HT-29 (cell line): ENCODE results near the gene DAD1. TPM values are rescaled to one million over a fixed set of nuclear protein-coding genes. Genes with fewer than 3 reads are reported as not detected.
"Not testable (repeated sequence)": the region's sequence is repeated elsewhere in the genome, so short reads cannot be mapped to it uniquely, and the experiment has no call there.

Experiments
- DNase-seq: peaks from one replicate; pipeline ENCODE4 v3.0.0-alpha.2; 2015; ENCODE audit warnings: low spot score
- total RNA-seq: library from RNA; depleted of rRNA; stranded (reverse); fragments of >200 nt; shearing (Covaris generic); gene quantifications from 2 replicates; pipeline ENCODE4 v1.2.3, GENCODE V29; 2014

Gene DAD1
- total RNA-seq, 1 experiment from 2014 or later: 111 TPM

GRCh38 chr14:22598896-22599244 lies 9.8 kb upstream of the DAD1 start:
- peak; percentile 70 for DNase-seq

GRCh38 chr14:22598099-22598895 lies 9.3 kb upstream of the DAD1 start, which contains the start of gene ABHD4:
ABHD4 (plus strand) TSS chr14:22598300; CDS start chr14:22598307, 7 bp downstream.
- DNase-seq: peak; percentile 57

DNA sequence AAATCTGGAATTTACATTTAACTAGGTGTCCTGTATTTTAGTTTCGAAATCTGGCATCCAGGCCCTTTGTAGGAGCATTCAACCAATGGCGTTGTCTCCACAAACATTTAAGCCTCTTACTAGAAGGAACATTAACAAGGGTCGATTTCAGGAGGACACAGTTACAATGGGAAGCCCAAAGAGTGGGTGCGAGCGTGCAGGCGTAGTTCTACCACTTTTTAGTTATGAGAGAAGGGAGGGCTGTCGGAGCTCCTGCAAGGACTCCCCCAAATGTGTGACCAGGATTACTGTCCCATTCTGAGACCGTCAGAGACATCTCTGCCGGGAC lies 8.7 kb upstream of the DAD1 start:
- no peak for DNase-seq

- no peak for DNase-seq
These were observed 8.2 kb upstream of the DAD1 start for GRCh38 chr14:22597265-22597664.

GRCh38 chr14:22596354-22596879 lies 7.4 kb upstream of the DAD1 start:
- DNase-seq: no peak

GRCh38 chr14:22594156-22594716 lies 5.2 kb upstream of the DAD1 start:
- no peak for DNase-seq

- no peak for DNase-seq
These were observed 4.6 kb upstream of the DAD1 start for GRCh38 chr14:22593601-22594000.

- DNase-seq: no peak
These were observed 4.2 kb upstream of the DAD1 start for GRCh38 chr14:22593189-22593588.

DNA sequence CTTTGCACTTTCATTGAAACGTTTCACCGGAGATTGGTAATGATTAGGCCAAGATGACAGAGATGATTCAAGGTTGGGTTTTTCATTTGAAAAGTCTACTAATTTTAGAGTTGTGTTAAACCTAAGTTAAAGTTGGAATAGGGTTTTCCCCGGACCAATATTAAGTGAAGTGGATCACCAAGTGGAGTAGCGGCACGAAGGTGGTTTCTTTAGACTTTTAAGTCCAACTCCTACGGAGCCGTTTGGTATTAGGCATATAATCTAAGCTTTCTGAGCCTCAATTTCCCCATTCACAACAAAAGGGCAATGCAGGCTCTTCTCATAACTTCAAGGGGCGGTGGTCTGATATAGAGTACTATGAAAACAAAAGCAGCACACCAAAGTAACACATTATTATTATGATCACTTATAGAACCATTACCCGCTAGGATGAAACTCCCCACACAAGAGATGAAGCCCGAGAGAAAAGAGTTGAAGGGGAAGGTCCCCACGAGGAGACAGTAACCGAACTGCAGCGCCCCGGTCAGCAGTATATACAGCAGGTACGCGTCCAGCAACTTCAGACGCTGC lies 413 bp downstream of the DAD1 start:
- DNase-seq: no peak

- not testable (repeated sequence) for DNase-seq
These were observed 1.2 kb downstream of the DAD1 start for GRCh38 chr14:22587677-22588422.

DNA sequence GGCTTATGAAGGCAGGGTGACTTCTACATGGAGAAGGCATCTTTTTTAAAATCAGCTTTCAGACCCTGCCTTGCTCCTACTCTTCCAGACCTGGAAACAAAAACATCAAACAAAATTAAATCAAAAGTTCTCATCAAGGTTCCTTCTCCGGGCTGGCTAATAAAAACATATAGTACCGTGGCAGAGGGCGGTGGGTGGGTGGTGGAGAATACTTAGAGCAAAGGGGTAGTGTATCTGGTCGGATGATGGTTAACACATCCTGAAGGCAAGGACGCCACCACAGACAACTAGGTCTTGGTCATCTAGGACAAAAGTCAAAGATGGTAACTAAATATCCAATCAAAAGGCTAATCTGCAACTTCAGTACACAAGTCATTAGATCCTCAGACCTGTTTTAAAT lies 1.8 kb downstream of the DAD1 start:
- no peak for DNase-seq

- DNase-seq: no peak
These were observed 5.0 kb downstream of the DAD1 start for GRCh38 chr14:22583994-22584393.

DNA sequence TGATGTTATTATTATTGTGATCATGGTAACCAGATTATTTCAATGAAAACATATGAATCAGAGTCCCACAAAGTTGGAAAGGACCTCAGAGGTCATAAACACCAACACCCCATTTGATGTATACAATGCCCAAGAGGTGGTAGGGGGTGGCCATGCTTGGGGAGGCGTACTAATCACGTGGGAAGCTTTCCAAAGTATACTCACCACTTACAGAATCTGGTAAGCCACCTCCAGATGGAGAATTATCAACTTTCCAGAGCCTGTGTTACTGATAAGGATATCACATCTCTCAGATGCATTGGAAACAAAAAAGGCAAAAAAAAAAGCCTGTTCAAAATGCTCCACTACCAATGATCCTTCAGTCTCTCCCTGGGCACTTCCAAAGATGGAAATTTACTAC lies 8.4 kb downstream of the DAD1 start:
- no peak for DNase-seq

DNA sequence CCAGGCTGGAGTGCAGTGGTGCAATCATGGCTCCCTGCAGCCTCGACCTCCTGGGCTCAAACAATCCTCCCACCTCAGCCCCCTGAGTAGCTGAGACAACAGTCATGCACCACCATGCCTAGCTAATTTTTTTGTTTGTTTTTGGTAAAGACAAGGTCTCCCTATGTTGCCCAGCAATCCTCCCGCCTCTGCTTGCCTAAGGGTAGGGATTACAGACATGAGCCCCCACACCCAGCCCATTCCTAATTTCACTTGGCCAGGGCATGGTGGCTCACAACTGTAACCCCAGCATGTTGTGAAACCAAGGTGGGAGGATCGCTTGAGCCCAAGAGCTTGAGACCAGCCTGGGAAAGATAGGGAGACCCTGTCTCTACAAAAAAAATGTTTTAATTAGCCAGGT lies 9.1 kb downstream of the DAD1 start:
- no peak for DNase-seq

DNA sequence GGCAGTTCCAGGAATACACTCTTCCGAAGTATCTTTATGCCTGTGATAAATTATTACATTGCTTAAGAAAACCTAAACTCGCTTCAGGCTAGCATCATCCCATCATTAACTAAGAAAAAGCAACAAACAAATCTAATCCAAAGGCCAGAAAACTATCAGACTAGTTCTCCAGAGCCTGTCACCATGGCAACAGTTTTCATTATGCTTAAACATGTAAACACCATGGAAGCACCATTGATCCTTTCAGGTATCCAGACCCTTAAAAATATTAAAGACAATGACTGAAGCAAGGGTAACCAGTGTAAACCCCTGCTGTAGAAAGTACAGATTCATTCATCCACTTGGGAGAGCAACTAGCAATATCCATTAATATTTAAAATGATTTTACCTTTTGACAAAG lies 9.8 kb downstream of the DAD1 start:
- no peak for DNase-seq

DNA sequence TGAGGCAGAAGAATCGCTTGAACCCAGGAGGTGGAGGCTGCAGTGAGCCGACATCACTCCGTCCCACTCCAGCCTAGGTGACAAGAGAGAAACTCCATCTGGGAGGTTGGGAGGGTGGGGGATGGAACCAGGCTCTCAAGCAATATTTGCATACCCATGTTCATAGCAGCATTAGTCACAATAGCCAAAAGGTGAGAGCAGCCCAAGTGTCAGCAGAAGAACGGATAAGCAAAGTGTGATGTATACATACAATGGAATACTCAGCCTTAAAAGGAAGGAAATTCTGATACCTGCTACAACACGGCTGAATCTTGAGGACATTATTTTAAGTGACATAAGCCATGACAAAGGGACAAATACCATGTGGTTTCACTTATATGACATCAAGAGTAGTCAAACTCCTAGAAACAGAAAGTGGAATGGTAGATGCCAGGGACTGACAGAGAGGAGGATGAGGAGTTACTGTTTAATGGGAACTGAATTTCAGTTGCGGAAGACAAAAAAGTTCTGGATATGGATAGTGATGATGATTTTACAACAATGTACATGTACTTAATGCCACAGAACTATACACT lies 11.6 kb downstream of the DAD1 start:
- no peak for DNase-seq

DNA sequence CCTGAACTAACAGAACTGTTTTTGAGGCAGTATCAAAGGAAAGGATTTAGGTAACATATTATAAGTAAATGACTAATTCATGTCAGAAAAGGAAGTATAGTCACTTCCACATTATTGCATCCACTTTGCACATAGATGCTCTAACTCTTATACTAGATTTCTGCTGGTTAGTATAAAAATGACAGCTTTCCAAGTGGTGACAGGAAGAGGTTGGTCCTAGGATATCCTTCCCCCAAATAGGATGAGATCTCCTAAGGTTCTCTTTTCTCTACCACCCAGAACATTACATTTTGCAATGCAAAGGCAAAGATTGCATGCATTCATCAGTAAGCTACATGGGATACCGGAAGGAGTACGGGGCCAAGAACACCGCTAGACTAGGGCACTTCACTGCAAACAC lies 15.2 kb downstream of the DAD1 start:
- no peak for DNase-seq

- no peak for DNase-seq
These were observed 16.4 kb downstream of the DAD1 start for GRCh38 chr14:22572562-22573058.

GRCh38 chr14:22570132-22570949 lies 18.7 kb downstream of the DAD1 start:
- DNase-seq: peak; percentile 91

DNA sequence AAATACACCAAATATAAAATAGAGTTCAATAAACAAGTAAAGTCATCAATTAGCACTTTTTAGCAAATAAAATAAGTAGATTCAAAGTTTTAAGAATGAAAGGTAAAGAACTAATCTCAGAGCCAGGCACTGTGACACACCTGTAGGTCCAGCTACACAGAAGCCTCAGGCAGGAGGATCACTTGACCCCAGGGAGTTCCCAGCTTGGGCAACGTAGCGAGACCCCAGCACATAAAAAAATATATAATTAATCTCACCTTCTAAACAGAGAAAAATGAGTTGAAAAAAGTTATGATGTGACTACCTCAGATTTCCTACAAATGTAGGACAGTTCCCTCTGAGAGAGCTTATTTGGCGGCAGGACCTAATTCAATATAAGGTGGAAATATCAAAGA lies 19.3 kb downstream of the DAD1 start:
- no peak for DNase-seq
